Measurements from ENCODE around the gene ZNF341.

The ZNF341 gene

DNA sequence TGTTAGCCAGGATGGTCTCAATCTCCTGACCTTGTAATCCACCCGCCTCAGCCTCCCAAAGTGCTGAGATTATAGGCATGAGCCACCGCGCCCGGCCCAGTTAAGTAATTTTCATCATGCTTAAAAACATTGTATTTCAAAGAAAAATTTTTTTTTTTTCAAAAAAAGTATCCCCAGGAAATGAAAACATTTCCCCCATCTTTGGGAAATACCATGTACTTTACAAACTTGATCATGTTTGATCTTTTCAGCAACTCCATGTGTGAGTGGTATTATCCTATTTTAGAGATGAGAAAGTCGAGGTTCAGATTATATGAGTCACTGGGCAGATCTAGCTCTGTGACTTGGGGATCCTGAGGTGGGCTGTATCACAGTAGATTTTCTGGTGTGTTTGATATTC is 91.2 kb downstream of the ZNF341 start:
- no peak for TF ChIP-seq CTCF (IDR thresholded peaks at IDR 0.05)

DNA sequence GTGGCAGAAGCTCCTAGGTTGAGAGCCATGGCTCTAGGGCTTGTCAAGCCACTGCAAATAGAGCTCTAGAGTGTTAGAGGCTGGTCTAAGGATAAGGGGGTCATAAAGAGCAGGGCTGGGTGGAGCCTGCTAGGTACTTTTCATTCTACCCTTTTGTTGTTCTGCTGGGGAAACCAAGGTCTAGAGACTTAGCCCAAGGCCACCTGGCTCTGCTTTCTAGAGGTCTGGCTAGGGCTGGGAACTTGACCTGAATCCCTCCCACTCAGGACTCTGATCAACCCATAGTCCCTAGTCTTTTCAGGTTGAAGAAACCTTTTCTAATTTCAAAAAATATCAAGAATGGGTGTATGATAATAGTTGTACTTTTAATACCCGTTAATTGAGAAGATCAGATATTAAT is 93.1 kb downstream of the ZNF341 start:
- no peak for TF ChIP-seq CTCF (IDR thresholded peaks at IDR 0.05)

DNA sequence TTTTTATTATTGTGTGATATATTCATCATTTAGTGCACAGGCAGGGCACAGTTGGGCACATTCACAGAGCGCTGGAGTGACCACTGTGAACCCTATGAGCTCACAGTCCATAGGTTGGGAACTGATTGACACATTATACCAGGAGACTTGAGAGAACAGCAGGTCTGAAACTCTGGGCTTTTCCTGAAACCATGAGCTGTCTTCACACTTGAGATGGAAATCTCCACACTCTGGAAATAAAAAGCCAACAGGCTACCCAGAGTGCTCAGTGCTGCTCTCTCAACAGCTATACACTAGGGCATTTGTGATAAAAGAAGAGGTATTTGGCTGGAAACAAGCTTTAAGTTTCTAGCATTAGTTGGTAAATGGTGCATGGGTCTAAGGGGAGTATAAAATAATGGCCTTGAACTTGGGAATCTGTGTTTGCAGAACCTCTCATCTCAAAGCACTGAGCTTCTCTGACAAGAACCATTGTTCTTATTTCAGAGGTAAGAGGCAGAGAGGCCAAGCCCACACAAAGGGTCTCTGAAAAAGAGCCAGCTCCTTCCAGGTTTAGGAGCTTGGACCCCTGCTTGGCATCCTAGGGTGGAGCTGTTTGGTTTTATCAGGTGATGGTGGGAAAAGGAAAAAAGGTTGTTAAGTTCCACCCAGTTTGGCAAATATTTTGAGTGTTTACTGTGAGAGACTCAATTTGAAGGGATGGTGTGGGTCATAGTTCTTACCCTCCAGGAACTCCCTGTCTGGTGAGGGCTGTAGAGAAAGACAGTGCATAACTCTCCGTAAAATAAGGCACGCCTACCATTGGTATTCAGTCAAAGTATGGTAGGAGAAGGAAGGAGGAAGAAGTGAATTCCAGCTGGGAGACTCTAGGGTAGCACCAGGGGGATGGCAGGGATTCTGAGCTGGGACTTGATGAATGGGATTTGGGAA is 93.8 kb downstream of the ZNF341 start:
- TF ChIP-seq CTCF (IDR thresholded peaks at IDR 0.05), result no peak

DNA sequence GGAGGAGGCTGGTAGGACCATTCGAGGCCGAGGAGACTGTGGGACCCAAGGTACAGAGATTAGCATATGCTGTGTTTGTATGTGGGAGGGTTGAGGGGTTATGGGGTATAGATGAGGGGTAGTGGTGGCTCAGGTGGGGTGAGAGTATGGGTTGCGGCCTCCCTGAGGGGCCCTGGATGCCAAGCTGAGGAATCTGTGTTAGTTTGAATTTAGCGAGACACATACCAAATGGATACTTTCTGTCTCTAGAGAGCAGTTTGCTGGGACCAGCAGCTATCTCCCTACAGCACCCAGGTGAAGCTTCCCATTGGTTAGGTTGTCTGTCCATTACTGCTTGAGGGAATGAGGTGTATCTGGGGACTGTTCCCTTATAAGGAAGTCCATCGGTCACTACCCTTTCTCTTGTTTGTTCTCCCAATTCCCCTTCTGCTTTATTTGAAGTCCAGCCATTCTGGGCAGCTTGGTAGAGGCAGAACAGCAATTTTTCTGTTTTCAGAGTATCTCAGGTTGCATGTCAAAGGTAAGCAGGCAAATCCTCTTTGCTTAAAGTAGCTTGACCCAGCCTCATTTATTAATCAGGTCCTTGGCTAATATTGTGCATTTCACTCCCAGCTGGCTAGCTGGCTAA is 94.6 kb downstream of the ZNF341 start:
- no peak for TF ChIP-seq CTCF (IDR thresholded peaks at IDR 0.05)

GRCh38 chr20:33827109-33827508 is 95.3 kb downstream of the ZNF341 start:
- TF ChIP-seq CTCF (IDR thresholded peaks at IDR 0.05), result no peak

DNA sequence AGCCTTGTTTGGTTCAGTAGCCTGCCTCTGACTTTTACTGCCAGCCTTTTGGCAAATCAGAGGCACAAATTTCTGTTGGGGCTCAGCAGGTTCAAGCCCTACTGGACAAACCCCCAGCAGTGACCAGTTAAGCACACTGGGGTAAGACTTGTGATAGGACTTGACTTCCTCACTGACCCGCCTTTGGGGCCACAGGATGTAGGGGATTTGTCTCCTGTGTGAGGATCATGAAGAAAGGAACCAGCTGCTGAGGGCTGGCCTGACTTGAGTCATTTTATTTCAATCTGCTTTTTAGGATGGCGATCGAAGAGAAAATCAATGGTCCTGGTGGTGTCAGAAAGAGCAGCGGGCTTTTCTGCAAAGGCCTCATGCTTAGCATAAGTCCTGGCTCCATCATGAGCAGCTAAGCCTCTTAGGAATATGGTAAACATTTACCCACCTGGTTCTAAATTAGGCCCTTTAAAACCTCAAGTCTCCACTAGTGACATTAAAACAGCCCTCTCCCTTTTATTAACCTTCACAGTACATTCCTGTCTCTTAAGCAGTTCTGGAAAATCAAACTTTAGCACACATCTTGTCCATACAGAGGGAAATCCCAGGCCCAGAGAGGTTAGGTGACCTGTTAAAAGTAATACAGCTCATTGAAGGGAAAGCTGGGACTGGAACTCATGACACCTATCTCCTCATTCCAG is 96.0 kb downstream of the ZNF341 start:
- no peak for TF ChIP-seq CTCF (IDR thresholded peaks at IDR 0.05)

DNA sequence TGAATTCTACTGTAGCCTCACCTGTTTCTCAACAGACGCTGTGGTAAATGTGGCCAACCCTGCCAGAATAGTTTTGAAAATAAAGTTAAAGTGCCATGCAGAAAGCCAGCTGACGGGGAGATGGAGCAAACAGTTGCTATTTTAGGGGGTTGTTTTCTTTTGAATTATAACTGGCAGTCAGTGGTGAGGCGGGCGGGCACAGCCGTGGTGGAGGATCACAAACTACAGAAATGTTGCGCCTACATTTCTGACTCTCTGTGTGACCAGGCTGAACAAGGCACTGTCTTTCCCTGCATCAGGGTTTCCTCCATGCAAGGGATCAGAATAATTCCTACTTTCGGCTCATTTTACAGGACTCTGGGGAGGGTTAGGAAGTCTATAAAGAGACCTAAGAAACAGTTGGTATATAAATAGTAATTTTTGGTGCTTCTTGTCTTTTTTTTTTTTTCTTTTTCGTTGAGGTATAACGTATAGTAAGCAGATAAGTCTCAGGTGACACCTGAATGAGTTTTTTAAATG is 96.6 kb downstream of the ZNF341 start:
- no peak for TF ChIP-seq CTCF (IDR thresholded peaks at IDR 0.05)

All from LNCAP (cell line).